HG03095 (cell line): ENCODE measurements around the gene SLC16A5.
"Not testable (repeated sequence)": the region's sequence is repeated elsewhere in the genome, so short reads cannot be mapped to it uniquely, and the experiment has no call there.

Source experiments
- ATAC-seq: cut with Tn5 transposase; IDR thresholded peaks from one replicate; pipeline ENCODE4 v1.9.1; 2021; ENCODE audit warnings: moderate library complexity; ENCODE audit not compliant: unreplicated experiment

SLC16A5 gene, protein sequence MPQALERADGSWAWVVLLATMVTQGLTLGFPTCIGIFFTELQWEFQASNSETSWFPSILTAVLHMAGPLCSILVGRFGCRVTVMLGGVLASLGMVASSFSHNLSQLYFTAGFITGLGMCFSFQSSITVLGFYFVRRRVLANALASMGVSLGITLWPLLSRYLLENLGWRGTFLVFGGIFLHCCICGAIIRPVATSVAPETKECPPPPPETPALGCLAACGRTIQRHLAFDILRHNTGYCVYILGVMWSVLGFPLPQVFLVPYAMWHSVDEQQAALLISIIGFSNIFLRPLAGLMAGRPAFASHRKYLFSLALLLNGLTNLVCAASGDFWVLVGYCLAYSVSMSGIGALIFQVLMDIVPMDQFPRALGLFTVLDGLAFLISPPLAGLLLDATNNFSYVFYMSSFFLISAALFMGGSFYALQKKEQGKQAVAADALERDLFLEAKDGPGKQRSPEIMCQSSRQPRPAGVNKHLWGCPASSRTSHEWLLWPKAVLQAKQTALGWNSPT

GRCh38 chr17:75087558-75088453 lies at the start of gene SLC16A5:
TSS of gene SLC16A5 (plus strand) at chr17:75087954. CDS start at chr17:75093637, 5,683 bp downstream.
- peak; percentile 48 for ATAC-seq

GRCh38 chr17:75039238-75039637 lies 48.5 kb upstream of the SLC16A5 start:
- ATAC-seq: no peak

GRCh38 chr17:75041656-75042280 lies 46.0 kb upstream of the SLC16A5 start:
- no peak for ATAC-seq

- ATAC-seq: not testable (repeated sequence)
These were observed 44.0 kb upstream of the SLC16A5 start for GRCh38 chr17:75043789-75044188.

DNA sequence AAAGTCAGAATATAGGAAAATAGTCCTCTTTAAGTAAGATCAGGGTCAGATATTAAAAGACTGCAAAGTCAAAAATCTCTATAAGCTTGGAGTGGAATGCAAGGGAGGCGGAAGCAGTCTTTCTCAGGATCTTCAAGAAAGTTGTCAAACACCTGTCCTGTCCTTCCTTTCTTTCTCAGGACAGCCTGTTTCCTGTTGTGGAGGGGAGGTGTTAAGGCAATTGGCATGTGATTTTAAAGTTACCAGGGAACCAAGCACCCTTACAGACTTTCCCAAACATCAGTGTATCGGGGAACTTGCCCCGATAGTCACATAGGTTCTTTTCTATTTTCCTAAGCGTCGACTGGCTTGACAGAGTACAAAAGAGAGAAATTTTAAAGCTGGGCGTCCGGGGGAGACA lies 43.0 kb upstream of the SLC16A5 start:
- ATAC-seq: no peak

- not testable (repeated sequence) for ATAC-seq
These were observed 41.8 kb upstream of the SLC16A5 start for GRCh38 chr17:75045946-75046406.

- peak; percentile 97 for ATAC-seq
These were observed 41.1 kb upstream of the SLC16A5 start, which contains the start of the genes ATP5PD and KCTD2 for GRCh38 chr17:75046407-75047289. TSS of gene ATP5PD (minus strand) at chr17:75046969. CDS start at chr17:75042650, 4,319 bp downstream. TSS of gene KCTD2 (plus strand) at chr17:75047225. CDS start at chr17:75047251, 26 bp downstream.

DNA sequence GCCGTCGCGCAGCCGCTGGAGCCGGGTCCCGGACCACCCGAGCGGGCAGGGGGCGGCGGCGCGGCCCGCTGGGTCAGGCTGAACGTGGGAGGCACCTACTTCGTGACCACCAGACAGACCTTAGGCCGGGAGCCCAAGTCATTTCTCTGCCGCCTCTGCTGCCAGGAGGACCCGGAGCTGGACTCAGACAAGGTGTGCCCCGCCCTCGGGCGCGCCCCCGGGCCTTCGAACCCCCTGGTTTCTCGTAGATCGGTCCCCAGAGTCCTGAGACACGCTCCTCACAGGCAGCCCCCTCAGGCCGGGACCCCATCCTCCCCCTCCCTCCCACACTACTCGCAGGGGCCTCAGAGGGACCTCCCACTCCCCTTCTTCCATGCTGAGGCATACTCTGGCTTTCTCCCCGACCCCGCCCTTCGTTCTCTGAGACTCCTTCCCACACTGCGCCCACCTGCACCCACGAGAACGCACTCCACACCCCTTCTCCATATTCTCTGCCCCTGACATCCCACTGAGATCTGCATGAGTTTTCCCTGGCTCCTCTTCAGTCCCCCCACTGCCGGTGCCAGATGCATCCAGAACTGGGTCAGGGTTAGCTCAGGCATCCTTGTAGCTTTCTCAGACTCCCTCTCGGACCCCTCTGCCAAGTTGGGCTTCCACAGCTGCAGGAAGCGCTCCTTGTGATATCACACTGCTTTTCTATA lies 40.2 kb upstream of the SLC16A5 start:
- peak; percentile 10 for ATAC-seq

DNA sequence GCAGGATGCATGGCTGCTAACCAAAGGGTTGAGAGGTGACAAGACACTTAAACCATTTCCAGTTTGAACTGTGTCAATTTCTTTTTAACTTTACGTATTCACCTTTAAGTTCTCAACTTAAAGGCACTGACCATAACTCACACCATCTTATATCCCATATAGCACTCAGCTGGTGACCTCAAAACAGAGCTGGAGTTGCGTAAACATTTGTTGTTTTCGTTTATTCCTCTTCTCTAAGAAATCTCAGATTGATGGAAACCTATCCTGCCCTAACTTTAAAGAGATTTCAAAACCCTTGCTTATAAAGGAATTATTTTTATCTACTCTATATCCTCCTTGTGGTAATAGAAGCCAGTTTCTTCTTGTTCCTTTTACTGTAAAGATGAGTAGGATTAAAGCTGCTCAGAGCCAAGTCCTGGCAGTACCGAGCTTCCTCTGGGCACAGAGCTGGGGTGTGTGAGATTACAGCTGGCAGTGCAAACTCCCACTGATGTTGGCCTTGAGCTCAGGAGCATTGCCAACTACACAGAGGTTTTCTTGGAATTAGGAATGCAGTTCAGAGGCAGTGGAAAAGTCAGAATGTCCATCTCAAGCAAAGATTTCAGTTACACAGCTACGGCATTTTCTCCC lies 39.4 kb upstream of the SLC16A5 start:
- no peak for ATAC-seq

GRCh38 chr17:75049057-75049456 lies 38.7 kb upstream of the SLC16A5 start:
- no peak for ATAC-seq

GRCh38 chr17:75049706-75050105 lies 38.0 kb upstream of the SLC16A5 start:
- ATAC-seq: no peak

DNA sequence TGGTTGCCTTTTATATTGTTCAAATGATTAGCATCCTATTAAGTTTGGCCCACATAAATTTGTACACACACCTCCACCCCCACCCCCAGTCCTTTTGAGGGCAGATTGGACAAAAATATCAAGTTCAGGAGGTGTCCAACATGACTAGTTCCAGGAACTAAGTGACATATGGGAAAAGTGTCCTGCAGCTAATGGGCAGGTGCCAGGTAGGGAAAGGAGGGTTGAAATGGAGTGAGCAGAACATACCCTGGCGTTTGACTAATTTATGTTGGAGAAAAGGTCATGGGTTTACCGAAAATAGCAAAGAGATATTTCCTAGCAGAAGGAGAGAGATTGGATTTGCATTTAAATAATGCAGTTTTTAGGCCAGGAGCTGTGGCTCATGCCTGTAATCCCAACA lies 35.8 kb upstream of the SLC16A5 start:
- ATAC-seq: no peak

DNA sequence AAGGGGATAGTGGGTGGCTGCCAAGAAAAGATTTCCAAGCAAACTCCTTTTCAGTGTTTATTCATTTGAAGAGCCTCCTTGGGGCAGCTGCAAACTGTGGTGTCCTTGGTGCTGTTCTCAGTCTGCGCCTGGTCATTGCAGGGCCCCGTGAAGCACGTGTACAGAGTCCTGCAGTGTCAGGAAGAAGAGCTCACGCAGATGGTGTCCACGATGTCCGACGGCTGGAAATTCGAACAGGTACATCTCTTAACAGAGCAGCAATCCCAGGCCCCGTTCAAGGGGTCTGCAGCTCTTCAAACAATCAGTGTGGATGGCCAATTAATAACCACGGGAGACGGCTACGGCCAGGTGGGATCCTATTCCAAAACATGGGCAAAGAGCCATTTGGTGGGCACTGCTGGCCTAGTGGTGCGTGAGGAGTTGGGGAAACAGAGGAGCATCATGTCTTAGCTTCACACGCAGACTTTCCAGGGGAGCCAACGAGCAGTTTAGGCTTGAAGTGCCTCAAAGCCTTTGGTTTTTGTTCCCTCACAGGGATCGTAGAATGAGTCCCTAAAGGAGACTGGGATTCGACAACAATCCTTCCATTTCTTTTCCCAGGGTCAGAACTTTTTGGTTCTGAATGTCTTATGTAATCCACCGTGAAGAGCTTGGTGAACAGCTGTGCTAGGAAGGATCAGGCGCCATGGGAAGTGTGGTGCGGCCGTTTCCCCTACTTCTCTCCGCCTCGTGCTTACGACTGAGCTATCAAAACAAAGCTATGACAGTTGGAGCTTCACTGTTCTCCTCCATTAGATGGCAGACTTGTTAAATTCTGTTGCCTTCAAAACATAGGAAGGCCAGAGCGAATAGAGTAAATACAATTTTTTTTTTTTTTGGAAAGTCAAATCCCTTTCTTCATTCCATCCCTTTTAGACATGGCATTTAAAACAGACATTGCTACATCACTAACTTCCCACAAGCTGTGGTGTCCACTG lies 28.1 kb upstream of the SLC16A5 start:
- ATAC-seq: no peak

DNA sequence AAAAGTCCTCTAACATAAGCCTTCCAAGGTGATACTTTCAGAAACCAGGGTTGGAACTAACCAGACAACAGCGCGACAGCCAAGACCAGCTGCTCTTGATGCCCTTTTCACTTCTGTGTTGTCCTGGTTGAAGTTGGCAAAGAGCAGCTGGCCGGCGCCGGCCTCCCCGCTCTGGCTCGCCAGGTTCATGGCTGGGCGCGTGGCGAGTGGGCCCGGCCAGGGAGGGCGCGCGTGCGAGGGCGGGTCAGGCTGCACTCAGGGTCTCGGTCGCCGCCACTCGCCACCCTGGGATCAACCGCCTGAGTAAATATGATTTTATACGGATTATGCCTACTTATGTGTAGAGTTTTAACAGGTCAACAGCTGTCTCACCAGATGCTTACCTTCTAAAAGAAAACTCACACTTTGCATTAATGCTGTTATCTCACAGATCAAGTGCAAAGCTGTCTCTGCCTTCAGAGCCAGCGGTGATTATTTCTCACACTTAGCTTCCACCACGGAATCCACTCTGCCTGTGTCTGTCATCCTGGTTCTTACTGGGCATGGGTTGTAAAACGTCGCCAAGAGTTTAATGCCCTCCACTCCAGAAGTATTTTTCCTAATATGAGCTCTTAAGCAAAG lies 27.2 kb upstream of the SLC16A5 start:
- no peak for ATAC-seq

- ATAC-seq: no peak
These were observed 26.7 kb upstream of the SLC16A5 start for GRCh38 chr17:75061055-75061438.

- ATAC-seq: no peak
These were observed 26.1 kb upstream of the SLC16A5 start for GRCh38 chr17:75061618-75062017.

DNA sequence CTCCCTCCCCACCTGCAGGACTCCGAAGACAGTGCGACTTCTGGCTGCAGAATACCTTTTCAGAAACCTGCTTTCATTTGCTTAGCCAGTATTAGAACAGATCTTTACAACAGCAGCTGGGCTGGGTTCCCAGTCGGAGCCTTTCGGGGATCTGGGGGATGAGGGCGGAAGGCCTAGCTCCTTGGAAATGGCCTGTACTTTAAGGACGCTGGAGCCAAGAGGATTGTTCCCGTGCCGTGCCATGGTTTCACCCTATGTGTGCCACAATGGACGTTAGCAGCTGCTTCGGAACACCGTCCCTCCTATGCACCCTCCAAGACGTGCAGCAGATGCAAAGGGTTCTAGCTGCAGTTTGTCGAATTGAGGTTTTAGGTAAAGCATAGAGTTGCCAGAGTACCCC lies 24.6 kb upstream of the SLC16A5 start:
- ATAC-seq: no peak
